Measurements from ENCODE around the gene SALL4. TPM values are rescaled to one million over a fixed set of nuclear protein-coding genes. Genes with fewer than 3 reads are reported as not detected.

Gene SALL4
- total and polyA plus RNA-seq, 2 of the 8 experiments (the other 6 are each of a cell fraction or from before 2014, with no cell fraction given), result 108 to 235 TPM

DNA sequence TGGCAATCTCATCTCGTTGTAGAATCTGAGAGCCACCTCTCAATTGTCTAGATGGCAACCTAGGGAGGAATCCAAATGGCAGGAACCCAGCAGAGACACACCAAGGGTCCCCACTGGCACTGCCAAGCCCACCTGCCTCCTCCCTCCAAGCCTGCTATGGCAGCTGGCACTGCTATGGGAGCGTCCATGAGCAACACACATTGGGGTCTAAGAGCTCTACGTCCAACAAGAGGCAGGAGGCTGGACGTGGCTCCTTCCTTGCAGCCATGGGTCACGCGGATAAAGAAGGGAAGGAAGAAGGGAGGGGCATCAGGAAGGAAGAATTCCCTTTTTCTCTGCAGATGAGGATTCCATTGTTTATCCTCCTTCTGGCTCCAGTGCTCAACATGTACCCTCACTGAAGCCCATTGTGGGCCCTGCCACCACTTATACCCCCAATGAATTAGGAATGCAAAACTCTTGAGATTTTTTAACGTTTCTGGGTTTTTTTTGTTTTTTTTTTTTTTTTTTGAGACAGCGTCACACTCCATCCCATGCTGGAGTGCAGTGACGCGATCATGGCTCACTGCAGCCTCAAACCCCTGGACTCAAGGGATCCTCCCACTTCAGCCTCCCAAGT is 51.4 kb downstream of the SALL4 start:
- Histone ChIP-seq H4K5ac (ENCODE audit: insufficient read length, low read depth, low read length) (no peak overlapping the region), H4K8ac (ENCODE audit: extremely low read depth, insufficient read depth, low read length) (no peak overlapping the region), H3K4me3 (ENCODE audit: extremely low read depth in 1 of 4, insufficient read depth in 2 of 4, low read depth in 3 of 4, low read length in 4 of 4) (no peak overlapping the region), H2BK15ac (ENCODE audit: low read length) (0 out of 2 replicates have a peak overlapping the region, but pooled peaks have one; percentile 5), H2BK20ac (ENCODE audit: low read length) (no peak overlapping the region), H2BK120ac (replicated peaks; ENCODE audit: low read depth, low read length) (no peak overlapping the region), H3K18ac (ENCODE audit: extremely low read depth, low read length) (no peak overlapping the region), H2BK12ac (ENCODE audit: low read depth, low read length) (peak overlapping the region; percentile 22; the same call in 1 of the 2 replicates), H4K91ac (replicated peaks; ENCODE audit: insufficient read length, low read length) (no peak overlapping the region), H3K79me1 (ENCODE audit: low read depth, low read length) (no peaks in the 10 kb centered on the region), H3K9ac (replicated peaks in 1 of 4; ENCODE audit: extremely low read depth in 1 of 4, low read depth in 3 of 4, low read length in 3 of 4) (no peak overlapping the region), H3K4ac (replicated peaks; ENCODE audit: insufficient read length, low read depth, low read length) (no peak overlapping the region), H3K27me3 (replicated peaks in 1 of 4; ENCODE audit: control insufficient read depth in 3 of 4, extremely low read depth in 1 of 4, insufficient read depth in 3 of 4, low read length in 3 of 4) (no peaks in the 10 kb centered on the region), H3K4me2 (ENCODE audit: insufficient read depth in 1 of 2, low read depth in 2 of 2, low read length in 2 of 2) (no peak overlapping the region), H3K23me2 (ENCODE audit: low read depth, low read length) (no peaks in the 10 kb centered on the region), H3K4me1 (replicated peaks in 1 of 4; ENCODE audit: control insufficient read depth in 3 of 4, insufficient read depth in 4 of 4, low read length in 3 of 4) (peaks cover 0 to 3% (median 0%) of the 10 kb centered on the region in 4 experiments; a peak in 3 of 7 replicates), H3K56ac (replicated peaks; ENCODE audit: insufficient read length, low read depth, low read length) (no peak overlapping the region), H3K27ac (ENCODE audit: low read depth, low read length) (no peak overlapping the region), H3K9me3 (ENCODE audit: insufficient read depth in 2 of 2, low read depth in 1 of 2, low read length in 1 of 2) (no peaks in the 10 kb centered on the region), H3K79me2 (ENCODE audit: control insufficient read depth in 1 of 2, insufficient read depth in 2 of 2, low read length in 2 of 2) (no peaks in the 10 kb centered on the region), H3K23ac (ENCODE audit: insufficient read length) (no peak overlapping the region), H2BK5ac (ENCODE audit: low read depth, low read length) (0 out of 2 replicates have a peak overlapping the region, but pooled peaks have one; percentile 2), H2AK5ac (ENCODE audit: low read depth, low read length) (0 out of 2 replicates have a peak overlapping the region, but pooled peaks have one; percentile 33), H3K36me3 (ENCODE audit: control insufficient read depth in 2 of 4, insufficient read depth in 4 of 4, low read length in 3 of 4) (no peaks in the 10 kb centered on the region), H4K20me1 (replicated peaks in 1 of 2; ENCODE audit: control insufficient read depth in 1 of 2, insufficient read depth in 2 of 2, low read length in 2 of 2) (no peaks in the 10 kb centered on the region), H2AFZ (ENCODE audit: low read length) (no peak overlapping the region), H3K14ac (ENCODE audit: insufficient read length) (no peak overlapping the region)
- TF ChIP-seq, protein P1, sequence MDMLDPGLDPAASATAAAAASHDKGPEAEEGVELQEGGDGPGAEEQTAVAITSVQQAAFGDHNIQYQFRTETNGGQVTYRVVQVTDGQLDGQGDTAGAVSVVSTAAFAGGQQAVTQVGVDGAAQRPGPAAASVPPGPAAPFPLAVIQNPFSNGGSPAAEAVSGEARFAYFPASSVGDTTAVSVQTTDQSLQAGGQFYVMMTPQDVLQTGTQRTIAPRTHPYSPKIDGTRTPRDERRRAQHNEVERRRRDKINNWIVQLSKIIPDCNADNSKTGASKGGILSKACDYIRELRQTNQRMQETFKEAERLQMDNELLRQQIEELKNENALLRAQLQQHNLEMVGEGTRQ (IDR thresholded peaks at IDR 0.05; ENCODE audit: low read length), result no peak
- TF ChIP-seq CBX8 (IDR thresholded peaks at IDR 0.05; ENCODE audit: borderline replicate concordance, low read depth, low read length) (no peak), SIN3A (conservative IDR thresholded peaks at IDR 0.05 in 1 of 2, IDR thresholded peaks at IDR 0.05 in 1 of 2; ENCODE audit: low read depth in 1 of 2, low read length in 2 of 2) (no peak), SIX5 (IDR thresholded peaks at IDR 0.05; ENCODE audit: low read depth, low read length) (no peak), BACH1 (IDR thresholded peaks at IDR 0.05; ENCODE audit: low read length) (no peak), GTF2F1 (IDR thresholded peaks at IDR 0.05; ENCODE audit: borderline replicate concordance, low read depth, low read length) (no peak), CTBP2 (IDR thresholded peaks at IDR 0.05; ENCODE audit: borderline replicate concordance, insufficient read depth, insufficient read length, low read length) (no peak), CREB1 (IDR thresholded peaks at IDR 0.05) (no peak)
- DNase-seq (ENCODE audit: low read depth in 1 of 2, low spot score in 2 of 2) (no peak), FAIRE-seq (no peak)
- ChIA-PET POLR2A (ENCODE audit: partially characterized antibody) (interaction anchor here (1.4 kb wide), 1 partner anchor 11 kb away, joined by 4 read pairs; no protein-coding TSS in a partner anchor), CTCF (ENCODE audit: partially characterized antibody) (no interaction called here)
- 93% methylated on average over 9 of the region's 10 CpGs; no CpG with 5 or more reads in 1 of the 2 experiments for WGBS, 2 experiments (ENCODE audit: extremely low coverage in 1 of 2, insufficient coverage in 1 of 2, insufficient read length in 1 of 2, insufficient replicate concordance in 2 of 2, low coverage in 1 of 2, low lambda C conversion rate in 2 of 2, missing lambda C conversion rate in 1 of 2)
